A549 (cell line): ENCODE data around the gene AK8. TPM values are rescaled to one million over a fixed set of nuclear protein-coding genes. Genes with fewer than 3 reads are reported as not detected.

Source experiments
- ATAC-seq, 2 experiments: fragments of 200-7000 bp in 1 of 2; fragments of >200 bp in 1 of 2; cut with Nextera tagmentation in 1 of 2; cut with Tn5 transposase in 1 of 2; 3 replicates each; pipeline versions ENCODE4 v1.8.0 to v1.9.1; 2018 to 2020; ENCODE audit warnings: mild to moderate bottlenecking in 1 of 2, moderate library complexity in 1 of 2
- CTCF ChIA-PET: fragments of 300-600 bp; sonication (Branson Sonifier 250); formaldehyde crosslinking; extraction: SDS; loops from one replicate; lab custom pipeline; 2021; ENCODE audit warnings: antibody characterized with exemption, inconsistent platforms; lab: Yijun Ruan, JAX
- POLR2A ChIA-PET: fragments of 350-600 bp; formaldehyde crosslinking; extraction: SDS; loops from one replicate; lab custom pipeline; 2021; ENCODE audit warnings: antibody characterized with exemption, inconsistent platforms; lab: Yijun Ruan, JAX
- DNase-seq, 2 experiments: peaks; one replicate each; pipeline versions ENCODE4 v3.0.0 to v3.0.0-alpha.2; 2011 to 2016; ENCODE audit warnings: low read depth in 1 of 2, low spot score in 1 of 2
- FAIRE-seq: peaks from 2 replicates; lab custom pipeline; 2011; peaks lifted over from hg19 to GRCh38; lab: Jason Lieb, UNC
- H3K27ac ChIP-seq, 2 experiments: fragments of >200 bp; sonication (Bioruptor Twin); formaldehyde crosslinking; 3 replicates each; pipeline ENCODE4 v1.5.1; 2016 to 2017
- H3K4me1 ChIP-seq: fragments of >200 bp; sonication (Bioruptor Twin); formaldehyde crosslinking; 3 replicates; pipeline ENCODE4 v1.6.1; 2016
- H3K4me2 ChIP-seq: fragments of >200 bp; sonication (Bioruptor Twin); formaldehyde crosslinking; 3 replicates; pipeline ENCODE4 v1.6.1; 2016
- H3K4me3 ChIP-seq: fragments of >200 bp; sonication (Bioruptor Twin); formaldehyde crosslinking; 3 replicates; pipeline ENCODE4 v1.5.1; 2016
- H3K9me3 ChIP-seq: fragments of >200 bp; sonication (Bioruptor Twin); formaldehyde crosslinking; 3 replicates; pipeline ENCODE4 v1.6.1; 2016
- BHLHE40 ChIP-seq: IDR thresholded peaks from 2 replicates; pipeline ENCODE4 v1.6.1; 2012; ENCODE audit warnings: low read depth, low read length, inconsistent platforms
- CBX8 ChIP-seq: fragments of 200-600 bp; sonication (generic); IDR thresholded peaks from 2 replicates; pipeline ENCODE4 v1.6.1; 2016
- CEBPB ChIP-seq, 2 experiments: fragments of >200 bp in 1 of 2; sonication (Bioruptor Twin) in 1 of 2; formaldehyde crosslinking in 1 of 2; IDR thresholded peaks; 2 replicates each; pipeline ENCODE4 v1.6.1; 2012 to 2016
- CHD2 ChIP-seq: fragments of 150-350 bp; IDR thresholded peaks from 2 replicates; pipeline ENCODE4 v1.6.1; 2014; ENCODE audit warnings: low read length; ENCODE audit not compliant: partially characterized antibody
- CHD4 ChIP-seq: fragments of 200-600 bp; sonication (generic); IDR thresholded peaks from 2 replicates; pipeline ENCODE4 v1.6.1; 2016; ENCODE audit warnings: antibody characterized with exemption, mild to moderate bottlenecking, borderline replicate concordance
- ELK1 ChIP-seq: fragments of 150-350 bp; IDR thresholded peaks from 2 replicates; pipeline ENCODE4 v1.6.1; 2014; ENCODE audit warnings: low read depth, mild to moderate bottlenecking, low read length
- EP300 ChIP-seq, 2 experiments: fragments of >200 bp; sonication (Bioruptor Twin); formaldehyde crosslinking; IDR thresholded peaks; 2 replicates in 1 of 2; 3 replicates in 1 of 2; pipeline ENCODE4 v1.6.1; 2016 to 2017
- ESRRA ChIP-seq: fragments of 150-350 bp; IDR thresholded peaks from 2 replicates; pipeline ENCODE4 v1.6.1; 2014; ENCODE audit warnings: mild to moderate bottlenecking, low read length, borderline replicate concordance
- FOSB ChIP-seq: fragments of 250-450 bp; sonication (Bioruptor Pico); IDR thresholded peaks from 2 replicates; pipeline ENCODE4 v1.5.0; 2020; ENCODE audit warnings: mild to moderate bottlenecking, moderate library complexity
- HMGXB4 ChIP-seq: fragments of 250-450 bp; sonication (Bioruptor Pico); IDR thresholded peaks from 2 replicates; pipeline ENCODE4 v1.5.0; 2021; ENCODE audit warnings: mild to moderate bottlenecking, moderate library complexity, borderline replicate concordance
- HOXA7 ChIP-seq: fragments of 250-450 bp; sonication (Bioruptor Pico); IDR thresholded peaks from 2 replicates; pipeline ENCODE4 v1.5.0; 2020; ENCODE audit warnings: mild to moderate bottlenecking, moderate library complexity
- HOXB5 ChIP-seq: fragments of 250-450 bp; sonication (Bioruptor Pico); IDR thresholded peaks from 2 replicates; pipeline ENCODE4 v1.5.0; 2020; ENCODE audit warnings: mild to moderate bottlenecking, moderate library complexity
- JUN ChIP-seq, 2 experiments: fragments of >200 bp; sonication (Bioruptor Twin); formaldehyde crosslinking; IDR thresholded peaks; 2 replicates in 1 of 2; 3 replicates in 1 of 2; pipeline ENCODE4 v1.6.1; 2016 to 2017
- JUNB ChIP-seq: fragments of >200 bp; sonication (Bioruptor Twin); formaldehyde crosslinking; IDR thresholded peaks from 2 replicates; pipeline ENCODE4 v1.6.1; 2016
- KDM5A ChIP-seq: fragments of 200-600 bp; sonication (generic); IDR thresholded peaks from 2 replicates; pipeline ENCODE4 v1.6.1; 2016; ENCODE audit warnings: antibody characterized with exemption, mild to moderate bottlenecking
- MYC ChIP-seq: IDR thresholded peaks from 2 replicates; pipeline ENCODE4 v1.6.1; 2012; ENCODE audit warnings: mild to moderate bottlenecking, inconsistent platforms, low read length, improper control_type of control experiment, borderline replicate concordance
- PBX3 ChIP-seq: IDR thresholded peaks from 2 replicates; pipeline ENCODE4 v1.6.1; 2012
- RAD21 ChIP-seq, 2 experiments: fragments of >200 bp in 1 of 2; sonication (Bioruptor Twin) in 1 of 2; formaldehyde crosslinking in 1 of 2; IDR thresholded peaks in 1 of 2; conservative IDR thresholded peaks in 1 of 2; 2 replicates in 1 of 2; 3 replicates in 1 of 2; pipeline ENCODE4 v1.6.1; 2012 to 2018; ENCODE audit warnings: inconsistent platforms in 1 of 2
- RARB ChIP-seq: fragments of 250-450 bp; sonication (Bioruptor Pico); IDR thresholded peaks from 2 replicates; pipeline ENCODE4 v1.8.0; 2021; ENCODE audit warnings: mild to moderate bottlenecking, moderate library complexity
- RCOR1 ChIP-seq: fragments of 150-350 bp; IDR thresholded peaks from 2 replicates; pipeline ENCODE4 v1.6.1; 2014; ENCODE audit warnings: antibody characterized with exemption, low read length, low read depth
- SREBF2 ChIP-seq: fragments of 450-650 bp; IDR thresholded peaks from 2 replicates; pipeline ENCODE4 v1.6.1; 2014; ENCODE audit warnings: mild to moderate bottlenecking, moderate library complexity
- ZNF302 ChIP-seq: fragments of 250-450 bp; sonication (Bioruptor Pico); IDR thresholded peaks from 2 replicates; pipeline ENCODE4 v1.9.0; 2021; ENCODE audit warnings: inconsistent platforms, mild to moderate bottlenecking, moderate library complexity
- ZSCAN20 ChIP-seq: fragments of 250-450 bp; sonication (Bioruptor Pico); IDR thresholded peaks from 2 replicates; pipeline ENCODE4 v1.8.0; 2022; ENCODE audit warnings: mild to moderate bottlenecking, moderate library complexity
- WGBS: methylation state at CpG from one replicate; pipeline ENCODE4 v1.1.6; 2017; ENCODE audit errors: missing lambda C conversion rate; 5-methylcytosine and 5-hydroxymethylcytosine counted together
- polyA plus RNA-seq, 4 experiments: library from polyadenylated mRNA; depleted of rRNA in 3 of 4; stranded (reverse); fragments of >200 nt; fragmentation: RNase III in 1 of 4; extraction: RNeasy Plus Mini Kit Qiagen cat#74134 plus additional on column Dnase treatment in 1 of 4; gene quantifications; 2 replicates in 3 of 4; 3 replicates in 1 of 4; pipeline ENCODE4 v1.2.3, GENCODE V29; 2011 to 2017
- TF ChIP-seq, protein P1 (sequence below): fragments of 450-650 bp; IDR thresholded peaks from 2 replicates; pipeline ENCODE4 v1.6.1; 2014; ENCODE audit warnings: antibody characterized with exemption
- TF ChIP-seq, protein P2 (sequence below): fragments of 250-450 bp; sonication (Bioruptor Pico); IDR thresholded peaks from 2 replicates; pipeline ENCODE4 v1.5.0; 2020; ENCODE audit warnings: low read depth, mild to moderate bottlenecking, moderate library complexity

The AK8 gene
- polyA plus RNA-seq, 2 of the 4 experiments (the other 2 are of a cell fraction), result 0.61 to 0.63 TPM

DNA sequence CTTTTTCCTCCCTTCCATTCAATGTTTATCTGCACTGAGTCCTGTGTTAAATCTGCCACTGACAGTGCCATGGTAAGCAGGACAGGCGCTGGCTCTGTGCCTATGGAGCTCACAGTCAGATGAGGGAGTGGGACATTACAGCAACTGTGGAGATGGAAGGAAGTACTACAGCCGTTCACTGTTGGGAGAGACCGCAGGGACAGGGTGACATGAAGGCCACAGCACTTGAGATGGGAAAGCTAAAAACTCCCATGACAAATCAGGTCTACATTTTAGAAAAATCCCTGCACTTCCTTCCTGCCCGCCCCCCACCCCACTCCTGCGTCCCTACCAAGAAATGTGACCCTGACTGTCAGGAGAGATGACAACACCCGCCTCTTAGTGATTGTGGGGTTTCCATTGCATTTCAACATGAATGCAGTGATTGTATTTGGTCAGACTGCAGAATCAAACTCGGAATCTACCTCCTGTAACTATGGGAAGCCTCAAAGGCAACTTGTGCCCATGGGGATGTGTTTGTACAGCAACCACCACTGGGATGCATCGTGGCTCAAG, 151.4 kb downstream of the AK8 start:
- no peak overlapping the region for H3K27ac ChIP-seq
- ChIA-PET POLR2A (no interaction called here), CTCF (no interaction called here)
- DNase-seq (no peak), FAIRE-seq (no peak), ATAC-seq (no peak)
- H3K9me3 ChIP-seq, result no peaks in the 10 kb centered on the region
- H3K4me2 ChIP-seq, result no peak overlapping the region
- WGBS, result 20% methylated on average over 8 of the region's 8 CpGs
- no peaks in the 10 kb centered on the region for H3K4me1 ChIP-seq
- no peak overlapping the region for H3K4me3 ChIP-seq
- TF ChIP-seq RARB (CRISPR knock-in tag) (no peak), HOXA7 (CRISPR knock-in tag) (no peak), HOXB5 (CRISPR knock-in tag) (no peak), HMGXB4 (CRISPR knock-in tag) (no peak), CHD4 (no peak), JUNB (no peak), SREBF2 (no peak), CBX8 (no peak), FOSB (CRISPR knock-in tag) (no peak), BHLHE40 (no peak)

DNA sequence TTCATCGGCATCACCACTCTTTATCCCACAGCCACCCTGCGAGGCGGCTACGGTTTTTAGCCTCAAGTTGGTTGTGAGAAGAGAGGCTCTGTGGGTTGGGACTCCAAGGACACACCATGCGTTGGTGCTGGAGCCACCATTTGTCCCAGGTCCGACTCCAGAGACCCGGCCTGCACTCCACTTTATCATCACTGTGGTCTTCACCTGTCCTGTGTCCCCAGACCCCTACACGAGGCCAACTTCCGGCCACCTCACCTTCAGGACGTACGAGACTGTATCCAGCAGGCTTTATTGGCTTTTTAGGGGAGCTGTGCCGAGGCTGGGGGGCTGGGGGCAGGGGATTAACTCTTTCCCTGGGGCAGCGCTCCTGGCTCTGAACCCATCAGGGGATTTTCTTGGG, 152.8 kb downstream of the AK8 start:
- TF ChIP-seq ZNF302, result no peak
- no peak for TF ChIP-seq CBX8
- TF ChIP-seq CHD4, result no peak
- TF ChIP-seq ZSCAN20, result no peak
- no peak for TF ChIP-seq FOSB (CRISPR knock-in tag)
- TF ChIP-seq, protein P1, sequence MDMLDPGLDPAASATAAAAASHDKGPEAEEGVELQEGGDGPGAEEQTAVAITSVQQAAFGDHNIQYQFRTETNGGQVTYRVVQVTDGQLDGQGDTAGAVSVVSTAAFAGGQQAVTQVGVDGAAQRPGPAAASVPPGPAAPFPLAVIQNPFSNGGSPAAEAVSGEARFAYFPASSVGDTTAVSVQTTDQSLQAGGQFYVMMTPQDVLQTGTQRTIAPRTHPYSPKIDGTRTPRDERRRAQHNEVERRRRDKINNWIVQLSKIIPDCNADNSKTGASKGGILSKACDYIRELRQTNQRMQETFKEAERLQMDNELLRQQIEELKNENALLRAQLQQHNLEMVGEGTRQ, result no peak
- TF ChIP-seq EP300 (IDR thresholded peaks at IDR 0.05), result no peak
- TF ChIP-seq SREBF2, result no peak
- no peak for TF ChIP-seq CEBPB (IDR thresholded peaks at IDR 0.05)
- TF ChIP-seq ELK1, result no peak
- TF ChIP-seq RCOR1, result no peak
- no peak for TF ChIP-seq RAD21 (conservative IDR thresholded peaks at IDR 0.05 in 1 of 2, IDR thresholded peaks at IDR 0.05 in 1 of 2)
- TF ChIP-seq KDM5A, result no peak
- TF ChIP-seq MYC, result no peak
- TF ChIP-seq PBX3, result no peak
- TF ChIP-seq CHD2, result no peak
- TF ChIP-seq JUN (IDR thresholded peaks at IDR 0.05), result no peak
- TF ChIP-seq, protein P2, sequence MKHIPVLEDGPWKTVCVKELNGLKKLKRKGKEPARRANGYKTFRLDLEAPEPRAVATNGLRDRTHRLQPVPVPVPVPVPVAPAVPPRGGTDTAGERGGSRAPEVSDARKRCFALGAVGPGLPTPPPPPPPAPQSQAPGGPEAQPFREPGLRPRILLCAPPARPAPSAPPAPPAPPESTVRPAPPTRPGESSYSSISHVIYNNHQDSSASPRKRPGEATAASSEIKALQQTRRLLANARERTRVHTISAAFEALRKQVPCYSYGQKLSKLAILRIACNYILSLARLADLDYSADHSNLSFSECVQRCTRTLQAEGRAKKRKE (CRISPR knock-in tag), result no peak
- no peak for TF ChIP-seq ESRRA
- no peak for ATAC-seq

More for the DNA sequence above, 152.8 kb downstream of the AK8 start:
- Histone ChIP-seq H3K9me3 (no peaks in the 10 kb centered on the region), H3K27ac (no peak overlapping the region), H3K4me2 (no peak overlapping the region), H3K4me1 (no peaks in the 10 kb centered on the region), H3K4me3 (no peak overlapping the region)
- WGBS, result 62% methylated on average over 10 of the region's 13 CpGs
- no peak for FAIRE-seq
- CTCF ChIA-PET, result no interaction called here
- POLR2A ChIA-PET, result no interaction called here
- no peak for DNase-seq
